Measurements from ENCODE around the gene AIF1L.

- no peak for TF ChIP-seq CTCF (IDR thresholded peaks at IDR 0.05; ENCODE audit: low read length)
- no peak for TF ChIP-seq EZH2phosphoT487 (IDR thresholded peaks at IDR 0.05; ENCODE audit: low read length)
- no peak for TF ChIP-seq EZH2 (optimal IDR thresholded peaks at IDR 0.05; ENCODE audit: low read depth, low read length)
Measured at GRCh38 chr9:131092030-131092429, 4.3 kb upstream of the AIF1L start.

Measured in MM.1S (cell line).